Cardiac fibroblast (primary cell): ENCODE data around the gene ATXN1.

Experiments used
- DNase-seq, 2 donors: peaks; one replicate each; pipeline versions ENCODE4 v3.0.0 to v3.0.0-alpha.2; 2010; ENCODE audit warnings: low read depth in 2 of 2
- H3K4me3 ChIP-seq, 2 donors: replicated peaks in 1 of 2; 1 replicate in 1 of 2; 2 replicates in 1 of 2; pipeline ENCODE4 v1.5.1; 2011; ENCODE audit warnings: low read depth in 2 of 2, low read length in 2 of 2, mild to moderate bottlenecking in 2 of 2, moderate library complexity in 1 of 2
- CTCF ChIP-seq: IDR thresholded peaks from one replicate; pipeline ENCODE4 v1.5.1; 2011; ENCODE audit warnings: low read depth, mild to moderate bottlenecking, low read length, inconsistent platforms

ATXN1 gene

GRCh38 chr6:16658348-16659034 is 102.8 kb downstream of the ATXN1 start:
- no peak overlapping the region for H3K4me3 ChIP-seq
- TF ChIP-seq CTCF: no peak
- no peak for DNase-seq

GRCh38 chr6:16657768-16658167 is 103.5 kb downstream of the ATXN1 start:
- no peak for TF ChIP-seq CTCF
- DNase-seq: no peak
- no peak overlapping the region for H3K4me3 ChIP-seq

GRCh38 chr6:16656451-16656850 is 104.8 kb downstream of the ATXN1 start:
- H3K4me3 ChIP-seq: no peak overlapping the region
- no peak for DNase-seq
- TF ChIP-seq CTCF: no peak

GRCh38 chr6:16654701-16655100 is 106.6 kb downstream of the ATXN1 start:
- TF ChIP-seq CTCF: no peak
- H3K4me3 ChIP-seq: no peak overlapping the region
- no peak for DNase-seq

GRCh38 chr6:16653226-16653625 is 108.0 kb downstream of the ATXN1 start:
- no peak for TF ChIP-seq CTCF
- no peak overlapping the region for H3K4me3 ChIP-seq
- DNase-seq: no peak

- no peak for TF ChIP-seq CTCF
- DNase-seq: no peak
- H3K4me3 ChIP-seq: no peak overlapping the region
These were observed 109.4 kb downstream of the ATXN1 start for GRCh38 chr6:16651871-16652270.

GRCh38 chr6:16649890-16650289 is 111.4 kb downstream of the ATXN1 start:
- no peak for TF ChIP-seq CTCF
- no peak overlapping the region for H3K4me3 ChIP-seq
- DNase-seq: no peak
